SU-DHL-6 (cell line): Measurements from ENCODE around the gene MAML2.

ENCODE experiments used
- CTCF ChIP-seq: fragments of 200-600 bp; sonication (generic); IDR thresholded peaks from one replicate; pipeline ENCODE4 v1.5.1; 2017; ENCODE audit warnings: antibody characterized with exemption, mild to moderate bottlenecking, low read length, moderate library complexity; ENCODE audit not compliant: insufficient read depth, poor library complexity, severe bottlenecking
- EZH2phosphoT487 ChIP-seq: fragments of 200-600 bp; sonication (generic), shearing (Covaris generic); conservative IDR thresholded peaks from 2 replicates; pipeline ENCODE4 v1.6.1; 2018; ENCODE audit warnings: mild to moderate bottlenecking, antibody characterized with exemption, low read length, moderate library complexity, mixed read lengths

- TF ChIP-seq CTCF (no peak), EZH2phosphoT487 (no peak)
Observed at GRCh38 chr11:95994329-95994728, 348.7 kb downstream of the MAML2 start.
